ENCODE data around the gene OR10D3.

Gene OR10D3, protein sequence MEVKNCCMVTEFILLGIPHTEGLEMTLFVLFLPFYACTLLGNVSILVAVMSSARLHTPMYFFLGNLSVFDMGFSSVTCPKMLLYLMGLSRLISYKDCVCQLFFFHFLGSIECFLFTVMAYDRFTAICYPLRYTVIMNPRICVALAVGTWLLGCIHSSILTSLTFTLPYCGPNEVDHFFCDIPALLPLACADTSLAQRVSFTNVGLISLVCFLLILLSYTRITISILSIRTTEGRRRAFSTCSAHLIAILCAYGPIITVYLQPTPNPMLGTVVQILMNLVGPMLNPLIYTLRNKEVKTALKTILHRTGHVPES

DNA sequence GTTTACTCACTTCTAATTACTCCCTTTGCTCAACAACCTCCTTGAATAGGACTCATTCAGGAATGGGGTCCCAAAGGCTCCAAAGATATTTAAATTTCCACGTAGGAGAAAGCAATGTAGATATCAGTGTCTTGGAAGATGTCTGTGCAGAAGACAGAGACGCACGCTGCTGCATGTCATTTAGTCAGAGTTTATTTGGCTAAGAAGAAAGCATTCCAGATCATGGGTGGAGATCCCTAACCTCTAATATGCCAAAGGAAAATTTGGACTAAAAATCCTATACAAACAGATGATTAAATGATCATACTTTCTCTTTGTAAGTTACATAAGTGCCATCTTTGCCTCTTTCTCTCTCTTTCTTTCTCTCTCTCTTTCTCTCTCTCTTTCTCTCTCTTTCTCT lies at the start of gene OR10D3:
Gene OR10D3 (plus strand): TSS at position 278 of the 400 bp plus-strand sequence. CDS start 1,925 bp downstream, outside the sequence.
- TF ChIP-seq, protein P1, sequence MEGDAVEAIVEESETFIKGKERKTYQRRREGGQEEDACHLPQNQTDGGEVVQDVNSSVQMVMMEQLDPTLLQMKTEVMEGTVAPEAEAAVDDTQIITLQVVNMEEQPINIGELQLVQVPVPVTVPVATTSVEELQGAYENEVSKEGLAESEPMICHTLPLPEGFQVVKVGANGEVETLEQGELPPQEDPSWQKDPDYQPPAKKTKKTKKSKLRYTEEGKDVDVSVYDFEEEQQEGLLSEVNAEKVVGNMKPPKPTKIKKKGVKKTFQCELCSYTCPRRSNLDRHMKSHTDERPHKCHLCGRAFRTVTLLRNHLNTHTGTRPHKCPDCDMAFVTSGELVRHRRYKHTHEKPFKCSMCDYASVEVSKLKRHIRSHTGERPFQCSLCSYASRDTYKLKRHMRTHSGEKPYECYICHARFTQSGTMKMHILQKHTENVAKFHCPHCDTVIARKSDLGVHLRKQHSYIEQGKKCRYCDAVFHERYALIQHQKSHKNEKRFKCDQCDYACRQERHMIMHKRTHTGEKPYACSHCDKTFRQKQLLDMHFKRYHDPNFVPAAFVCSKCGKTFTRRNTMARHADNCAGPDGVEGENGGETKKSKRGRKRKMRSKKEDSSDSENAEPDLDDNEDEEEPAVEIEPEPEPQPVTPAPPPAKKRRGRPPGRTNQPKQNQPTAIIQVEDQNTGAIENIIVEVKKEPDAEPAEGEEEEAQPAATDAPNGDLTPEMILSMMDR (IDR thresholded peaks at IDR 0.05; ENCODE audit: extremely low read depth, insufficient read depth, missing control alignments), result no peak
- DNase-seq (ENCODE audit: low spot score), result no peak
- in situ Hi-C loops (cut with MboI; ENCODE audit: low pct_unique_long_range_greater_than_20kb, low sequenced_read_pairs, unreplicated experiment), result no loop called here

DNA sequence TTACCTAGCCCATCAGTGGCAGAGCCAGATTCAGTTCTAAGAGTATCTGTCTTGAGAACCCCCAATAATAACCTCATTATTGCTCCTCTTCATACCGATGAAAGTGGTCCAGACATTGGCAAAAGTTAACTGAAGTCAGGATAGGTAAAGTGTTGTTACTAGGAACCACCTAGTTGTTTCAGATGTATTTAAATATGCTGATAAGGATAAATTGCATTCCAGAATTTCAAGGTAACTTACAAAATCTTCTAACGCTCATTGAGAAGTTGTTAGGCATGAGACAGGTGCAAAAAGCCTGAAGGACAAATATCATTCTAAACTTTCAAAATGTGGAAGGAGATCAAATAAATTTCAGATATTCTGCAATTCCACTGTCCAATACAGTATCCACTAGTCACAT lies 40.1 kb upstream of the OR10D3 start:
- in situ Hi-C loops (cut with MboI; ENCODE audit: low pct_unique_long_range_greater_than_20kb, low sequenced_read_pairs, unreplicated experiment), result no loop called here
- TF ChIP-seq, protein P1 (IDR thresholded peaks at IDR 0.05; ENCODE audit: extremely low read depth, insufficient read depth, missing control alignments), result no peak
- DNase-seq (ENCODE audit: low spot score), result no peak

DNA sequence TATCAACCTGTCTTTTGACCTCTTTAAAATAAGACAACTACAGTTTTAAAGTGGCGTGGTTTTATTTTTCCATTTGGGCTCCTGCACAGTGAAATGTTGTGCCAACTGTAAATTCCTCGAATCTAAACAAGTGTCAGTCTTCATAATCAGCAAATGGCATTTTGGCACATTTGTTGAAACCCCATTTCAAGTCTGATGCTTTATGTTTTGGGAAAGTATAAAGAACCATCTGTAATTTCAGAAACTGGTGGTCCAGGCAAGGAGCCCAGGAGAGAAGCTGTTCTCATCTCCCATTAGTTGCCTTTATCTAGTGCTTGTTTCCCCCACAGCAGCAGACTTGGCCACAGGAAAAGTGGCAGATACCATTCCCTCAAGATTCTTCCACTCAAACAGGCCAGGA lies 35.2 kb upstream of the OR10D3 start:
- TF ChIP-seq, protein P1 (IDR thresholded peaks at IDR 0.05; ENCODE audit: extremely low read depth, insufficient read depth, missing control alignments), result no peak
- in situ Hi-C loops (cut with MboI; ENCODE audit: low pct_unique_long_range_greater_than_20kb, low sequenced_read_pairs, unreplicated experiment), result no loop called here
- no peak for DNase-seq (ENCODE audit: low spot score)

DNA sequence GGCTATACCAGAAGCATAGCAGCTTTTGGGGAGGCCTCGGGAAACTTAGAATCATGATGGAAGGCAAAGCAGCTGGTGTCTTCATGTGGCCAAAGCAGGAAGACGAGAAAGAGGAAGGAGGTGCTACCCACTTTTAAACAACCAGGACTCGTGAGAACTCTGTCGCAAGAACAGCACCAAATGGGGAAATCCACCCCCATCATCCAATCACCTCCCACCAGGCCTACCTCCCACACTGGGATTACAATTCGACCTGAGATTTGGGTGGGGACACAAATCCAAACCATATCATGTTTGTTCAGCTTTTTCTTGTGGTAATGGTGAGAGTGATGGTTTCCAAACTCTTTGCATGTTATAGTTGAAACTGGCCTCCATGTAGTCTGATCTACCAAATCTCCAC lies 32.5 kb upstream of the OR10D3 start:
- TF ChIP-seq, protein P1 (IDR thresholded peaks at IDR 0.05; ENCODE audit: extremely low read depth, insufficient read depth, missing control alignments), result no peak
- in situ Hi-C loops (cut with MboI; ENCODE audit: low pct_unique_long_range_greater_than_20kb, low sequenced_read_pairs, unreplicated experiment), result no loop called here
- no peak for DNase-seq (ENCODE audit: low spot score)

DNA sequence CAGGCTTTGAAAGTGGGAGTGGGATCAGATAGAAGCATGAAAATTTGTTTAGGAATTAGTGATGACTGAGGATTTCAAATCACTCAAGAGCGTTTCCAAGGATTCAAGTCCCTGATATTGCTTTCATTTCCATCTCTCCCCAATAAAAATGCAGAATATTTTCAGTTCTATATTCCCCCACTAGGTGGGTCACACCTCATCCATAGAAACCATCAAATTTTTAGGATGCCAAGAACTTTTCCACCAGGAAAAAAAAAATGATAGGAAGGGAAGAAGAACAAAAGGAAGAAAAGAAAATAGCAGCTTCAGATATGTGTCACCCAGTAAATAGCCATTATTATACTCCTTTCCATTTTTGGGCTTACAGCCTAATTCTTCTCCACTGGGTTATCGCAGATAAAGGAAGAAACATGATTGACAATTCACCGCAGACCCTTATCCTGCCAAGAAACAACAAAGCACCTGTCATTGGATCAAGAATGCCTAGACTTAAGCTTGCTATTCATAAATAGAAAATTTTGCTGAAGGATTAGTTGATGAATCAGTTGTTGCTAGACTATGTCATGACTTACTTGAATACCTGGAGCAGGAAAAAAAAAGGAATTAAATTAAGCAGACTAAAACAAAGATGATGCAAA lies 30.3 kb upstream of the OR10D3 start:
- no peak for DNase-seq (ENCODE audit: low spot score)
- TF ChIP-seq, protein P1 (IDR thresholded peaks at IDR 0.05; ENCODE audit: extremely low read depth, insufficient read depth, missing control alignments), result no peak
- in situ Hi-C loops (cut with MboI; ENCODE audit: low pct_unique_long_range_greater_than_20kb, low sequenced_read_pairs, unreplicated experiment), result no loop called here

DNA sequence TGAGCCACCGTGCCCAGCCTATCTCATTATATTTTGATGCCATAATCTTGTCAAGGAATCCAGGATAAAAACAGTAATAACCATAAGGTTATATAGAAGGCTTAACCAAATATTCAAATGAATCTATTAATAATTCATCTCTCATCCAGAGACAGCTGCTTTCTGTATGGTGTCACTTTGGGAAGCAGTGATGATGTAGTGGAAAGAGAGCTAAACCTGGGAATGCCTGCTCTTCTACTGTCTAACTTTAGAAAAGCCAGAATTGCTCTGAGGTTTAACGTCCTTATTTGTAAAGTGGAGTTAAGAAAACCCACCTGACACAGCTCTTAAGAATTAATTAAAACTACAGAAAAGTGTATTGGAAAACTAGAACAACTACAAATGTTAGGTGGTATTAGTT lies 29.3 kb upstream of the OR10D3 start:
- in situ Hi-C loops (cut with MboI; ENCODE audit: low pct_unique_long_range_greater_than_20kb, low sequenced_read_pairs, unreplicated experiment), result no loop called here
- TF ChIP-seq, protein P1 (IDR thresholded peaks at IDR 0.05; ENCODE audit: extremely low read depth, insufficient read depth, missing control alignments), result no peak
- DNase-seq (ENCODE audit: low spot score), result no peak
